CD4-positive, CD25-positive, alpha-beta regulatory T cell (primary cell): ENCODE results near the gene DNAAF6. TPM values are rescaled to one million over a fixed set of nuclear protein-coding genes. Genes with fewer than 3 reads are reported as not detected.

Source experiments
- ATAC-seq, 2 donors: fragments of 150-1000 bp; cut with Tn5 transposase; one replicate each; pipeline ENCODE4 v1.10.0; 2021; ENCODE audit warnings: low read depth in 2 of 2, moderate number of reproducible peaks in 2 of 2, moderate library complexity in 1 of 2
- DNase-seq, 3 donors: peaks; one replicate each; pipeline versions ENCODE4 v3.0.0 to v3.0.0-alpha.2; 2012 to 2022; ENCODE audit warnings: mixed read lengths in 1 of 3
- H3K27ac ChIP-seq: one replicate; pipeline ENCODE4 v1.7.0; 2013; ENCODE audit warnings: mild to moderate bottlenecking, low read length; ENCODE audit not compliant: insufficient read depth, poor library complexity, severe bottlenecking
- H3K27me3 ChIP-seq: one replicate; pipeline ENCODE4 v1.7.0; 2013; ENCODE audit warnings: low read length; ENCODE audit not compliant: control insufficient read depth, insufficient read depth
- H3K36me3 ChIP-seq: one replicate; pipeline ENCODE4 v1.7.0; 2013; ENCODE audit warnings: mild to moderate bottlenecking, low read length, moderate library complexity; ENCODE audit not compliant: control insufficient read depth, insufficient read depth
- H3K4me1 ChIP-seq: 2 replicates; pipeline ENCODE4 v1.7.0; 2013; ENCODE audit warnings: mild to moderate bottlenecking, low read length; ENCODE audit not compliant: insufficient read depth, control insufficient read depth, poor library complexity, severe bottlenecking
- H3K4me3 ChIP-seq: one replicate; pipeline ENCODE4 v1.7.0; 2013; ENCODE audit warnings: low read depth, mild to moderate bottlenecking, low read length, moderate library complexity
- H3K9me3 ChIP-seq, 2 experiments: 1 replicate in 1 of 2; 2 replicates in 1 of 2; pipeline ENCODE4 v1.7.0; 2013; ENCODE audit warnings: low read length in 2 of 2, mild to moderate bottlenecking in 1 of 2, moderate library complexity in 1 of 2; ENCODE audit not compliant: control insufficient read depth in 2 of 2
- H3K27ac Mint-ChIP-seq, 3 donors: one replicate each; pipeline ENCODE4 v1.8.0; 2020 to 2022; ENCODE audit warnings: mild to moderate bottlenecking in 3 of 3, mixed read lengths in 3 of 3, moderate library complexity in 2 of 3
- H3K27me3 Mint-ChIP-seq: one replicate; pipeline ENCODE4 v1.8.0; 2022; ENCODE audit warnings: mild to moderate bottlenecking, mixed read lengths
- H3K36me3 Mint-ChIP-seq: one replicate; pipeline ENCODE4 v1.8.0; 2020; ENCODE audit warnings: mixed read lengths
- H3K4me1 Mint-ChIP-seq, 4 donors: one replicate each; pipeline ENCODE4 v1.8.0; 2020 to 2022; ENCODE audit warnings: mixed read lengths in 4 of 4, mild to moderate bottlenecking in 1 of 4
- H3K4me3 Mint-ChIP-seq, 4 donors: one replicate each; pipeline ENCODE4 v1.8.0; 2020 to 2022; ENCODE audit warnings: mild to moderate bottlenecking in 4 of 4, mixed read lengths in 4 of 4, moderate library complexity in 3 of 4
- H3K9me3 Mint-ChIP-seq, 7 donors: one replicate each; pipeline ENCODE4 v1.8.0; 2020 to 2022; ENCODE audit warnings: mixed read lengths in 7 of 7, mild to moderate bottlenecking in 3 of 7, moderate library complexity in 2 of 7
- polyA plus RNA-seq, 4 donors: library from polyadenylated mRNA; unstranded; fragments of 300-500 nt; fragmentation: Illumina TruSeq; gene quantifications; one replicate each; pipeline ENCODE4 v1.2.3, GENCODE V29; 2021
- total RNA-seq: library from RNA; stranded (reverse); gene quantifications from one replicate; pipeline ENCODE4 v1.2.3, GENCODE V29; 2022

DNAAF6 gene
- total and polyA plus RNA-seq, 5 donors from 2014 or later = not detected

- no peak overlapping the region for H3K4me3 ChIP-seq
- no peaks in the 10 kb centered on the region for H3K27me3 ChIP-seq
- DNase-seq = no peak
- H3K27me3 Mint-ChIP-seq = peaks cover 6% of the 10 kb centered on the region
- H3K36me3 Mint-ChIP-seq = no peaks in the 10 kb centered on the region
- ATAC-seq = no peak
- H3K27ac Mint-ChIP-seq = no peak overlapping the region
- peaks cover 0 to 4% (median 0%) of the 10 kb centered on the region in 7 donors for H3K9me3 Mint-ChIP-seq
- H3K27ac ChIP-seq = no peak overlapping the region
- no peaks in the 10 kb centered on the region for H3K4me1 Mint-ChIP-seq
- no peaks in the 10 kb centered on the region for H3K4me1 ChIP-seq
- no peak overlapping the region for H3K4me3 Mint-ChIP-seq
- no peaks in the 10 kb centered on the region for H3K9me3 ChIP-seq
- no peaks in the 10 kb centered on the region for H3K36me3 ChIP-seq
Measured at GRCh38 chrX:107227780-107228485, 21.5 kb downstream of the DNAAF6 start.

DNA sequence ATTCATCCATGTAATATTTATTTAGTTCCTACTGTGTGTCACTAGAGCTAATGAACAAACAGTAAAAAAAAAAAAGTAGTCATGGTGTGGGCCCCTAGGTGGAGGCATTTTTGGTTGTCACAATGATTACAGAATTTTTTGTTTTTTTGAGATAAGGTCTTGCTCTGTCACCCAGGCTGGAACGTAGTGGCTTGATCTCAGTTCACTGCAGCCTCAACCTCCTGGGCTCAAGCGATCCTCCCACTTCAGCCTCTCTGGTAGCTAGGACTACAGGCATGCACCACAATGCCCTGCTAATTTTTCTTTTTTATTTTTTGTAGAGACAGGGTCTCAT is 22.0 kb downstream of the DNAAF6 start:
- H3K9me3 ChIP-seq = no peaks in the 10 kb centered on the region
- Mint-ChIP-seq H3K4me3 (no peak overlapping the region), H3K36me3 (no peaks in the 10 kb centered on the region), H3K27ac (no peak overlapping the region), H3K27me3 (peaks cover 6% of the 10 kb centered on the region), H3K9me3 (peaks cover 0 to 4% (median 0%) of the 10 kb centered on the region in 7 donors), H3K4me1 (no peaks in the 10 kb centered on the region)
- ATAC-seq (no peak), DNase-seq (no peak)
- no peaks in the 10 kb centered on the region for H3K27me3 ChIP-seq
- no peak overlapping the region for H3K4me3 ChIP-seq
- no peaks in the 10 kb centered on the region for H3K36me3 ChIP-seq
- no peak overlapping the region for H3K27ac ChIP-seq
- H3K4me1 ChIP-seq = no peaks in the 10 kb centered on the region

GRCh38 chrX:107272431-107272921 is 66.1 kb downstream of the DNAAF6 start:
- Mint-ChIP-seq H3K36me3 (no peaks in the 10 kb centered on the region), H3K4me3 (peak overlapping the region in 2 of 4 donors; percentile 10 to 41), H3K27me3 (peaks cover 7% of the 10 kb centered on the region), H3K9me3 (peaks cover 0 to 1% (median 0%) of the 10 kb centered on the region in 7 donors), H3K4me1 (no peaks in the 10 kb centered on the region), H3K27ac (no peak overlapping the region)
- no peak overlapping the region for H3K27ac ChIP-seq
- DNase-seq (peak in 2 of 3 donors; percentile 1 to 25), ATAC-seq (no peak)
- H3K27me3 ChIP-seq = no peaks in the 10 kb centered on the region
- no peaks in the 10 kb centered on the region for H3K4me1 ChIP-seq
- H3K4me3 ChIP-seq = no peak overlapping the region
- no peaks in the 10 kb centered on the region for H3K9me3 ChIP-seq
- no peaks in the 10 kb centered on the region for H3K36me3 ChIP-seq

DNA sequence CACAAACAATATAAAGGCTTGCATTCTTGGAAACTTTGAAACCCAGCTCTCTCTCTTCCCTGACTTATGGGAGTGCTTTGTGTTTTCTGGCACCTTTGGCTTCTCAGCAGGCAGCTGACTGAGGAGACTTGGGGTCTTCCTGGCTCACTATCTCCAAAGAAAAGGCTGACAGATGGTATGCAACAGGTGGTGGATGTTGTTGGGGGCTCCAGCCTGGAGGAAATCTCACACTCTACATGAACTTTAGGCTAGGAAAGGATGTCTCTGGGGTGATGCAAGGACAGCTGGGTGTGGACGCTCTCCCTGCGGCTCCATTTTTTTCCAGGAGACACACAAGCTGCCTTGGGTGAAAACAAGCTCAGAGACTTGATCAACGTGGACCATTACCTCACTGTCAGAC is 67.4 kb downstream of the DNAAF6 start:
- Histone ChIP-seq H3K36me3 (no peaks in the 10 kb centered on the region), H3K27ac (no peak overlapping the region), H3K9me3 (no peaks in the 10 kb centered on the region), H3K4me1 (no peaks in the 10 kb centered on the region), H3K4me3 (no peak overlapping the region), H3K27me3 (no peaks in the 10 kb centered on the region)
- no peak for DNase-seq
- no peak for ATAC-seq
- H3K36me3 Mint-ChIP-seq = no peaks in the 10 kb centered on the region
- H3K4me1 Mint-ChIP-seq = no peaks in the 10 kb centered on the region
- no peak overlapping the region for H3K27ac Mint-ChIP-seq
- peaks cover 0 to 1% (median 0%) of the 10 kb centered on the region in 7 donors for H3K9me3 Mint-ChIP-seq
- H3K4me3 Mint-ChIP-seq = no peak overlapping the region
- H3K27me3 Mint-ChIP-seq = peaks cover 12% of the 10 kb centered on the region

DNA sequence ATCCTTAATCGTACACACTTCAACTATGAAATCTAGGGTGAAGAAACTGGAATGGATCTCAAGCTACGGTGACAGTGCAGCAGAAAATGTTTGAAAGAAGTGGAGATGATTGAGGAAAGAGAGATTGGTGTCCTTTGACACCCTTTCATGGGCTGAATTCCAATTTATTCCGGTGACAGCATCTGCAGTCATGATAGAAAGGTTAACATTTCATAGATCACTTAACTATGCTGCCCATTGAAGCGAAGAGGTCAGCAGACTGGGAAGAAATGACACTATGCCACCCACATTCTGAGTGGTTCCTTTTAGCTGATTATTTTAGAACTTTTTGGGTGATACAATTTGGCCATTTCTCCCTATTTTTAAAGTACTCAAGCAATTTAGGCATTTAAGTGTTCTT is 82.3 kb downstream of the DNAAF6 start:
- Mint-ChIP-seq H3K27ac (no peak overlapping the region), H3K9me3 (peaks cover 0 to 1% (median 0%) of the 10 kb centered on the region in 7 donors), H3K36me3 (no peaks in the 10 kb centered on the region), H3K4me3 (no peak overlapping the region), H3K27me3 (peaks cover 5% of the 10 kb centered on the region), H3K4me1 (no peaks in the 10 kb centered on the region)
- no peak overlapping the region for H3K27ac ChIP-seq
- no peaks in the 10 kb centered on the region for H3K27me3 ChIP-seq
- DNase-seq = no peak
- H3K9me3 ChIP-seq = no peaks in the 10 kb centered on the region
- no peaks in the 10 kb centered on the region for H3K36me3 ChIP-seq
- no peak overlapping the region for H3K4me3 ChIP-seq
- no peaks in the 10 kb centered on the region for H3K4me1 ChIP-seq
- ATAC-seq = no peak

GRCh38 chrX:107290019-107290418 is 83.6 kb downstream of the DNAAF6 start:
- Mint-ChIP-seq H3K4me3 (no peak overlapping the region), H3K4me1 (no peaks in the 10 kb centered on the region), H3K9me3 (peaks cover 0 to 1% (median 0%) of the 10 kb centered on the region in 7 donors), H3K36me3 (no peaks in the 10 kb centered on the region), H3K27ac (no peak overlapping the region), H3K27me3 (no peaks in the 10 kb centered on the region)
- Histone ChIP-seq H3K9me3 (no peaks in the 10 kb centered on the region), H3K4me3 (no peak overlapping the region), H3K27me3 (no peaks in the 10 kb centered on the region), H3K4me1 (no peaks in the 10 kb centered on the region), H3K36me3 (no peaks in the 10 kb centered on the region), H3K27ac (no peak overlapping the region)
- ATAC-seq (no peak), DNase-seq (no peak)

DNA sequence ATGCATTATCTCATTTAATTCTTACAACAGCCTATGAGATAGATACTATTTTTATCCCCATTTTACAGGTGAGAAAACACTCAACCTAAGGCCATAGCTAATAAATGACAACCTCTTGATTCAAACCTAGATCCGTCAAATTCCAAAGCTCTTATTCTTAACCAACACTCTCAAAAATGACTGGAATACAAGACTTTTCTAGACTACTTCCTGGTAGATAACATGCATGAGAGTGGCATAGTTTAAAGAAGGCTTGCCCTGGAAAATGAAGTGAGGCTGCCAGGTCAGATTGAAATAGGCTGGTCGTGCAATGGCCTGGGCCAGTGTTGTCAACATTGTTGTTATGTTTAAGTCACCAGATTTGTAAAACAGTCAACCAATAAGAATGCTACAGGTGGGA is 86.6 kb downstream of the DNAAF6 start:
- no peaks in the 10 kb centered on the region for H3K9me3 ChIP-seq
- Mint-ChIP-seq H3K27ac (no peak overlapping the region), H3K4me1 (no peaks in the 10 kb centered on the region), H3K4me3 (no peak overlapping the region), H3K9me3 (peaks cover 0 to 1% (median 0%) of the 10 kb centered on the region in 7 donors), H3K36me3 (no peaks in the 10 kb centered on the region), H3K27me3 (no peaks in the 10 kb centered on the region)
- H3K27me3 ChIP-seq = no peaks in the 10 kb centered on the region
- H3K4me3 ChIP-seq = no peak overlapping the region
- DNase-seq (no peak), ATAC-seq (no peak)
- H3K36me3 ChIP-seq = no peaks in the 10 kb centered on the region
- no peak overlapping the region for H3K27ac ChIP-seq
- no peaks in the 10 kb centered on the region for H3K4me1 ChIP-seq
